Measurements from ENCODE around the gene SIX4. TPM values are rescaled to one million over a fixed set of nuclear protein-coding genes. Genes with fewer than 3 reads are reported as not detected.

Gene SIX4
- total and polyA plus RNA-seq, 2 experiments from 2014 or later, result 6.2 to 46.9 TPM

- TF ChIP-seq ZNF462 (CRISPR knock-in tag; IDR thresholded peaks at IDR 0.05) (no peak), REST (IDR thresholded peaks at IDR 0.05; ENCODE audit: unreplicated experiment) (no peak), EZH2 (IDR thresholded peaks at IDR 0.05; ENCODE audit: low read depth, unreplicated experiment) (no peak), NANOG (IDR thresholded peaks at IDR 0.05; ENCODE audit: borderline replicate concordance) (no peak), JUNB (IDR thresholded peaks at IDR 0.05; ENCODE audit: unreplicated experiment) (no peak), CREB1 (CRISPR knock-in tag; IDR thresholded peaks at IDR 0.05; ENCODE audit: low read depth) (no peak)
Measured at GRCh38 chr14:60705100-60705499, 19.1 kb downstream of the SIX4 start (continued).

- Histone ChIP-seq H3K4me2 (no peak overlapping the region), H4K20me1 (replicated peaks; ENCODE audit: insufficient read depth) (no peaks in the 10 kb centered on the region), H2AFZ (no peak overlapping the region), H3K4me1 (ENCODE audit: insufficient read depth) (no peaks in the 10 kb centered on the region), H3K27ac (ENCODE audit: low read depth) (no peak overlapping the region), H3K4me3 (no peak overlapping the region), H3K36me3 (ENCODE audit: insufficient read depth) (no peaks in the 10 kb centered on the region; the same call in 1 of the 2 replicates), H3K9me2 (ENCODE audit: insufficient read depth) (no peaks in the 10 kb centered on the region), H3K79me2 (replicated peaks; ENCODE audit: insufficient read depth) (no peaks in the 10 kb centered on the region), H3K27me3 (ENCODE audit: insufficient read depth) (no peaks in the 10 kb centered on the region), H3F3A (replicated peaks; ENCODE audit: low read depth) (no peaks in the 10 kb centered on the region)
- no peaks in the 10 kb centered on the region for H3K27me3 Mint-ChIP-seq (ENCODE audit: insufficient read depth, low read depth, poor library complexity)
- no peak overlapping the region for H3K4me3 Mint-ChIP-seq
- no peak for ATAC-seq
- H3K36me3 Mint-ChIP-seq (ENCODE audit: low read depth), result peaks cover 9% of the 10 kb centered on the region; the same call in 2 of the 3 replicates
- H3K9me3 Mint-ChIP-seq, result peaks cover 32% of the 10 kb centered on the region
- H3K4me1 Mint-ChIP-seq, result no peaks in the 10 kb centered on the region
- H3K27ac Mint-ChIP-seq, result no peak overlapping the region
- DNase-seq (ENCODE audit: low spot score), result no peak
- TF ChIP-seq JUNB (IDR thresholded peaks at IDR 0.05; ENCODE audit: unreplicated experiment) (no peak), CREB1 (CRISPR knock-in tag; IDR thresholded peaks at IDR 0.05; ENCODE audit: low read depth) (no peak), ZNF462 (CRISPR knock-in tag; IDR thresholded peaks at IDR 0.05) (no peak)
Measured at GRCh38 chr14:60700598-60700997, 23.6 kb downstream of the SIX4 start.
